Panc1 (cell line): ENCODE measurements around the gene CLCN1.

Experiments
- CTCF ChIP-seq: fragments of 450-650 bp; IDR thresholded peaks from 2 replicates; pipeline ENCODE4 v1.5.1; 2017; ENCODE audit warnings: mild to moderate bottlenecking
- REST ChIP-seq, 2 experiments: IDR thresholded peaks; 2 replicates each; pipeline ENCODE4 v1.6.1; 2011 to 2012; ENCODE audit warnings: low read depth in 2 of 2, control low read depth in 1 of 2, low read length in 1 of 2, mild to moderate bottlenecking in 1 of 2, moderate library complexity in 1 of 2; ENCODE audit not compliant: insufficient read depth in 1 of 2

GRCh38 chr7:143361552-143362130 is 45.7 kb downstream of the CLCN1 start:
- TF ChIP-seq CTCF (no peak), REST (IDR thresholded peaks at IDR 0.05; ENCODE audit: insufficient read depth in 1 of 2, low read depth in 2 of 2, low read length in 1 of 2) (no peak)
